Neural cell (in vitro differentiated cells): ENCODE measurements around the gene SETD1A. TPM values are rescaled to one million over a fixed set of nuclear protein-coding genes. Genes with fewer than 3 reads are reported as not detected.

Source experiments
- H2AFZ ChIP-seq: fragments of 200-600, 300-800 bp; sonication (generic), shearing (Covaris generic); 2 replicates; pipeline ENCODE4 v1.6.0; 2014; ENCODE audit warnings: low read depth, mild to moderate bottlenecking, antibody characterized with exemption, low read length, moderate library complexity
- H3F3A ChIP-seq: fragments of 200-600 bp; shearing (Covaris generic); 2 replicates; pipeline ENCODE4 v1.6.1; 2016; ENCODE audit warnings: mild to moderate bottlenecking, moderate library complexity, mixed read lengths, antibody characterized with exemption, low read length; ENCODE audit not compliant: insufficient read depth, poor library complexity, severe bottlenecking
- H3K27ac ChIP-seq: fragments of 200-600, 300-800 bp; sonication (generic), shearing (Covaris generic); 2 replicates; pipeline ENCODE4 v1.5.1; 2014; ENCODE audit warnings: mild to moderate bottlenecking, low read length, moderate library complexity
- H3K27me3 ChIP-seq: fragments of 300-800, 200-600 bp; sonication (generic), shearing (Covaris generic); 2 replicates; pipeline ENCODE4 v1.6.0; 2014; ENCODE audit warnings: mild to moderate bottlenecking, low read depth, low read length, moderate library complexity; ENCODE audit not compliant: insufficient read depth
- H3K36me3 ChIP-seq: fragments of 300-800, 200-600 bp; sonication (generic), shearing (Covaris generic); 2 replicates; pipeline ENCODE4 v1.5.1; 2014; ENCODE audit warnings: mild to moderate bottlenecking, antibody characterized with exemption, low read length, moderate library complexity; ENCODE audit not compliant: insufficient read depth
- H3K4me2 ChIP-seq: fragments of 300-800, 200-600 bp; sonication (generic), shearing (Covaris generic); 2 replicates; pipeline ENCODE4 v1.6.0; 2014; ENCODE audit warnings: mild to moderate bottlenecking, low read length
- H3K4me3 ChIP-seq: fragments of 300-800, 200-600 bp; sonication (generic), shearing (Covaris generic); 2 replicates; pipeline ENCODE4 v1.5.1; 2014; ENCODE audit warnings: mild to moderate bottlenecking, low read length, moderate library complexity
- H3K79me2 ChIP-seq: fragments of 200-600 bp; shearing (Covaris generic); replicated peaks from 2 replicates; pipeline ENCODE4 v1.6.0; 2014; ENCODE audit warnings: mild to moderate bottlenecking, low read length, moderate library complexity; ENCODE audit not compliant: insufficient read depth
- H3K9ac ChIP-seq: fragments of 300-800, 200-600 bp; sonication (generic), shearing (Covaris generic); 2 replicates; pipeline ENCODE4 v1.6.1; 2016; ENCODE audit warnings: mild to moderate bottlenecking, low read length, mixed read lengths
- H3K9me2 ChIP-seq: fragments of 200-600 bp; shearing (Covaris generic); 2 replicates; pipeline ENCODE4 v1.6.1; 2016; ENCODE audit warnings: mild to moderate bottlenecking, low read length, mixed read lengths; ENCODE audit not compliant: insufficient read depth
- H3K9me3 ChIP-seq: fragments of 200-600, 300-800 bp; sonication (generic), shearing (Covaris generic); 2 replicates; pipeline ENCODE4 v1.6.1; 2016; ENCODE audit warnings: mild to moderate bottlenecking, mixed run types, low read length, moderate library complexity, mixed read lengths
- H4K20me1 ChIP-seq: fragments of 200-600 bp; shearing (Covaris generic); 2 replicates; pipeline ENCODE4 v1.6.1; 2016; ENCODE audit warnings: mild to moderate bottlenecking, mixed run types; ENCODE audit not compliant: insufficient read depth
- CTCF ChIP-seq: fragments of 450-650 bp; IDR thresholded peaks from 2 replicates; pipeline ENCODE4 v1.5.1; 2014; ENCODE audit warnings: antibody characterized with exemption, mild to moderate bottlenecking, moderate library complexity; ENCODE audit not compliant: poor library complexity, severe bottlenecking
- EP300 ChIP-seq: fragments of 450-650 bp; conservative IDR thresholded peaks from 2 replicates; pipeline ENCODE4 v1.6.1; 2014; ENCODE audit warnings: antibody characterized with exemption, mild to moderate bottlenecking, moderate library complexity; ENCODE audit not compliant: poor library complexity, severe bottlenecking
- EZH2 ChIP-seq: fragments of 200-600, 300-800 bp; shearing (Covaris generic), sonication (generic); IDR thresholded peaks from 2 replicates; pipeline ENCODE4 v1.6.1; 2014; ENCODE audit warnings: antibody characterized with exemption, low read length, borderline replicate concordance, mild to moderate bottlenecking; ENCODE audit not compliant: insufficient read depth, poor library complexity, severe bottlenecking
- MXI1 ChIP-seq: fragments of 450-650 bp; conservative IDR thresholded peaks from 2 replicates; pipeline ENCODE4 v1.6.1; 2014; ENCODE audit warnings: antibody characterized with exemption, mild to moderate bottlenecking; ENCODE audit not compliant: poor library complexity, severe bottlenecking
- POLR2AphosphoS5 ChIP-seq: IDR thresholded peaks from 2 replicates; pipeline ENCODE4 v1.6.1; 2012
- RAD21 ChIP-seq: fragments of 450-650 bp; conservative IDR thresholded peaks from 2 replicates; pipeline ENCODE4 v1.6.1; 2014; ENCODE audit warnings: antibody characterized with exemption, mild to moderate bottlenecking, moderate library complexity
- REST ChIP-seq: IDR thresholded peaks from 2 replicates; pipeline ENCODE4 v1.6.1; 2012; ENCODE audit warnings: borderline replicate concordance
- SMC3 ChIP-seq: fragments of 450-650 bp; conservative IDR thresholded peaks from 2 replicates; pipeline ENCODE4 v1.6.1; 2014; ENCODE audit warnings: antibody characterized with exemption, mild to moderate bottlenecking, moderate library complexity; ENCODE audit not compliant: poor library complexity
- TAF1 ChIP-seq: IDR thresholded peaks from 2 replicates; pipeline ENCODE4 v1.6.1; 2012; ENCODE audit warnings: low read depth
- polyA plus RNA-seq: library from polyadenylated mRNA; depleted of rRNA; stranded (reverse); fragments of >200 nt; gene quantifications from 2 replicates; pipeline ENCODE4 v1.2.3, GENCODE V29; 2014

SETD1A gene
- polyA plus RNA-seq, 1 donor from 2014 or later, result 1.4 TPM

GRCh38 chr16:30922420-30922959 lies 35.1 kb upstream of the SETD1A start:
- peak overlapping the region; percentile 95 for H3K27ac ChIP-seq
- H3K79me2 ChIP-seq, result peaks cover 11% of the 10 kb centered on the region
- TF ChIP-seq MXI1, result no peak
- TF ChIP-seq TAF1, result peak; percentile 70
- no peak for TF ChIP-seq EZH2
- TF ChIP-seq RAD21, result no peak
- no peak for TF ChIP-seq SMC3
- TF ChIP-seq CTCF, result no peak
- TF ChIP-seq POLR2AphosphoS5, result no peak
- TF ChIP-seq REST, result no peak
- TF ChIP-seq EP300, result peak; percentile 53
- peak overlapping the region; percentile 88 for H3K9ac ChIP-seq
- no peaks in the 10 kb centered on the region for H3F3A ChIP-seq
- no peaks in the 10 kb centered on the region for H3K9me2 ChIP-seq
- H2AFZ ChIP-seq, result peak overlapping the region; percentile 51
- peak overlapping the region; percentile 87 for H3K4me3 ChIP-seq
- peak overlapping the region; percentile 60 for H3K4me2 ChIP-seq
- no peaks in the 10 kb centered on the region for H3K36me3 ChIP-seq
- H4K20me1 ChIP-seq, result no peaks in the 10 kb centered on the region
- no peaks in the 10 kb centered on the region for H3K27me3 ChIP-seq
- H3K9me3 ChIP-seq, result no peaks in the 10 kb centered on the region

- Histone ChIP-seq H3K36me3 (no peaks in the 10 kb centered on the region), H2AFZ (no peak overlapping the region), H3F3A (no peaks in the 10 kb centered on the region), H3K27me3 (no peaks in the 10 kb centered on the region), H3K9me3 (no peaks in the 10 kb centered on the region), H3K4me2 (no peak overlapping the region), H3K4me3 (peak overlapping the region; percentile 87), H4K20me1 (no peaks in the 10 kb centered on the region), H3K9ac (peak overlapping the region; percentile 88), H3K9me2 (no peaks in the 10 kb centered on the region), H3K27ac (peak overlapping the region; percentile 95), H3K79me2 (peaks cover 11% of the 10 kb centered on the region)
- TF ChIP-seq SMC3, result no peak
- TF ChIP-seq POLR2AphosphoS5, result peak; percentile 77
- no peak for TF ChIP-seq CTCF
- TF ChIP-seq TAF1, result peak; percentile 56
- peak; percentile 71 for TF ChIP-seq MXI1
- TF ChIP-seq REST, result peak; percentile 73
Observed at GRCh38 chr16:30922960-30923535, 34.5 kb upstream of the SETD1A start.
